NCI-H2029 (cell line): ENCODE data around the gene NPAS1.

Experiments used
- DNase-seq: peaks from one replicate; lab custom pipeline; 2025; lab: John Stamatoyannopoulos, UW

Gene NPAS1

GRCh38 chr19:47020132-47020805 lies 632 bp downstream of the NPAS1 start:
- no peak for DNase-seq

GRCh38 chr19:47020992-47021496 lies 1.4 kb downstream of the NPAS1 start:
- no peak for DNase-seq

- DNase-seq: no peak
Measured at GRCh38 chr19:47021536-47022139, 2.0 kb downstream of the NPAS1 start.

- DNase-seq: no peak
Measured at GRCh38 chr19:47022140-47022536, 2.5 kb downstream of the NPAS1 start.

- no peak for DNase-seq
Measured at GRCh38 chr19:47022541-47023447, 3.2 kb downstream of the NPAS1 start.

GRCh38 chr19:47023448-47023794 lies 3.8 kb downstream of the NPAS1 start:
- no peak for DNase-seq

GRCh38 chr19:47024502-47024901 lies 4.9 kb downstream of the NPAS1 start:
- no peak for DNase-seq

GRCh38 chr19:47026156-47026555 lies 6.5 kb downstream of the NPAS1 start:
- no peak for DNase-seq

- DNase-seq: no peak
Measured at GRCh38 chr19:47026889-47027288, 7.3 kb downstream of the NPAS1 start.

- DNase-seq: no peak
Measured at GRCh38 chr19:47027586-47028088, 8.0 kb downstream of the NPAS1 start.

GRCh38 chr19:47028195-47028601 lies 8.6 kb downstream of the NPAS1 start:
- no peak for DNase-seq

GRCh38 chr19:47032171-47032811 lies 12.7 kb downstream of the NPAS1 start:
- peak; percentile 61 for DNase-seq

- DNase-seq: peak; percentile 61
Measured at GRCh38 chr19:47035127-47036096, 15.8 kb downstream of the NPAS1 start.

- peak; percentile 37 for DNase-seq
Measured at GRCh38 chr19:47036097-47036651, 16.5 kb downstream of the NPAS1 start.

GRCh38 chr19:47037766-47038165 lies 18.1 kb downstream of the NPAS1 start:
- no peak for DNase-seq

GRCh38 chr19:47039239-47039874 lies 19.7 kb downstream of the NPAS1 start:
- DNase-seq: no peak

- no peak for DNase-seq
Measured at GRCh38 chr19:47040869-47041268, 21.2 kb downstream of the NPAS1 start.

GRCh38 chr19:47044946-47045866 lies 25.6 kb downstream of the NPAS1 start:
- no peak for DNase-seq
